HEK293 (cell line): ENCODE results near the gene TACC2.

ENCODE experiments used
- CTCF ChIA-PET: fragments of 350-600 bp; formaldehyde crosslinking; extraction: SDS; loops from one replicate; lab custom pipeline; 2021; ENCODE audit warnings: antibody characterized with exemption; lab: Yijun Ruan, JAX
- POLR2A ChIA-PET: fragments of 300-600 bp; formaldehyde crosslinking; extraction: SDS; loops from one replicate; lab custom pipeline; 2020; ENCODE audit warnings: antibody characterized with exemption, inconsistent platforms; lab: Yijun Ruan, JAX
- H3K27ac ChIP-seq: fragments of 200-500 bp; sonication (Bioruptor generic); 2 replicates; pipeline ENCODE4 v1.5.1; 2014; ENCODE audit warnings: low read depth, low read length, control low read depth, inconsistent platforms; ENCODE audit errors: extremely low read depth
- H3K36me3 ChIP-seq, 2 experiments: fragments of 200-500 bp in 1 of 2; sonication (Bioruptor generic) in 1 of 2; 1 replicate in 1 of 2; 2 replicates in 1 of 2; pipeline ENCODE4 v1.5.1; 2014 to 2017; ENCODE audit warnings: inconsistent platforms in 2 of 2, low read length in 2 of 2; ENCODE audit not compliant: control insufficient read depth in 2 of 2, insufficient read depth in 1 of 2
- H3K4me1 ChIP-seq: fragments of 200-500 bp; sonication (Bioruptor generic); 2 replicates; pipeline ENCODE4 v1.5.1; 2014; ENCODE audit warnings: mild to moderate bottlenecking, low read length, inconsistent platforms; ENCODE audit not compliant: control insufficient read depth, insufficient read depth
- H3K4me3 ChIP-seq: 2 replicates; pipeline ENCODE4 v1.5.1; 2011; ENCODE audit warnings: low read depth, mild to moderate bottlenecking, control low read depth, low read length, moderate library complexity
- H3K9me3 ChIP-seq: fragments of 200-500 bp; sonication (Bioruptor generic); 2 replicates; pipeline ENCODE4 v1.5.1; 2014; ENCODE audit warnings: low read depth, low read length, inconsistent platforms; ENCODE audit not compliant: control insufficient read depth, insufficient read depth
- AEBP2 ChIP-seq: fragments of 450-650 bp; formaldehyde crosslinking; IDR thresholded peaks from 2 replicates; pipeline ENCODE4 v1.5.1; 2016; ENCODE audit warnings: missing biosample characterization, missing genetic modification characterization, borderline replicate concordance
- ATF2 ChIP-seq: fragments of 450-650 bp; formaldehyde crosslinking; IDR thresholded peaks from 2 replicates; pipeline ENCODE4 v1.5.1; 2016; ENCODE audit warnings: missing biosample characterization, missing genetic modification characterization, low read depth
- ELK4 ChIP-seq: IDR thresholded peaks from 2 replicates; pipeline ENCODE4 v1.6.1; 2011; ENCODE audit warnings: mild to moderate bottlenecking, low read depth, low read length, borderline replicate concordance
- KLF8 ChIP-seq: fragments of 450-650 bp; formaldehyde crosslinking; IDR thresholded peaks from 2 replicates; pipeline ENCODE4 v1.5.1; 2016; ENCODE audit warnings: missing biosample characterization, missing genetic modification characterization
- MEIS1 ChIP-seq: sonication (generic); formaldehyde crosslinking; IDR thresholded peaks from 2 replicates; pipeline ENCODE4 v1.8.1; 2022; ENCODE audit warnings: missing genetic modification reagents, mild to moderate bottlenecking, borderline replicate concordance
- PRDM1 ChIP-seq: fragments of 450-650 bp; formaldehyde crosslinking; IDR thresholded peaks from 2 replicates; pipeline ENCODE4; 2016; ENCODE audit warnings: missing biosample characterization, missing genetic modification characterization
- ZBTB17 ChIP-seq: fragments of 450-650 bp; formaldehyde crosslinking; IDR thresholded peaks from 2 replicates; pipeline ENCODE4 v1.5.1; 2016; ENCODE audit warnings: missing biosample characterization, missing genetic modification characterization
- ZBTB48 ChIP-seq: fragments of 450-650 bp; formaldehyde crosslinking; IDR thresholded peaks from 2 replicates; pipeline ENCODE4 v1.5.1; 2016; ENCODE audit warnings: missing biosample characterization, missing genetic modification characterization
- ZFHX2 ChIP-seq: fragments of 450-650 bp; formaldehyde crosslinking; conservative IDR thresholded peaks from 2 replicates; pipeline ENCODE4 v1.5.1; 2016; ENCODE audit warnings: missing biosample characterization, missing genetic modification characterization
- ZIC2 ChIP-seq: fragments of 450-650 bp; formaldehyde crosslinking; IDR thresholded peaks from 2 replicates; pipeline ENCODE4 v1.5.1; 2016; ENCODE audit warnings: missing biosample characterization, missing genetic modification characterization
- ZNF114 ChIP-seq: fragments of 450-650 bp; formaldehyde crosslinking; IDR thresholded peaks from 2 replicates; pipeline ENCODE4 v1.5.0; 2017; ENCODE audit warnings: missing biosample characterization, missing genetic modification characterization
- ZNF132 ChIP-seq: fragments of 450-650 bp; formaldehyde crosslinking; IDR thresholded peaks from 2 replicates; pipeline ENCODE4 v1.5.1; 2017; ENCODE audit warnings: missing biosample characterization, missing genetic modification characterization, borderline replicate concordance
- ZNF174 ChIP-seq: fragments of 450-650 bp; formaldehyde crosslinking; IDR thresholded peaks from 2 replicates; pipeline ENCODE4 v1.5.0; 2017; ENCODE audit warnings: missing biosample characterization, mild to moderate bottlenecking, missing genetic modification characterization
- ZNF184 ChIP-seq: fragments of 450-650 bp; IDR thresholded peaks from 2 replicates; pipeline ENCODE4 v1.5.1; 2018; ENCODE audit warnings: missing biosample characterization, mild to moderate bottlenecking, missing genetic modification characterization
- ZNF324 ChIP-seq: fragments of 450-650 bp; formaldehyde crosslinking; IDR thresholded peaks from 2 replicates; pipeline ENCODE4 v1.5.1; 2016; ENCODE audit warnings: missing biosample characterization, missing genetic modification characterization
- ZNF404 ChIP-seq: fragments of 450-650 bp; formaldehyde crosslinking; IDR thresholded peaks from 2 replicates; pipeline ENCODE4 v1.5.1; 2017; ENCODE audit warnings: missing biosample characterization, missing genetic modification characterization
- ZNF433 ChIP-seq: fragments of 450-650 bp; formaldehyde crosslinking; IDR thresholded peaks from 2 replicates; pipeline ENCODE4 v1.5.1; 2016; ENCODE audit warnings: missing biosample characterization, missing genetic modification characterization, low read depth
- ZNF518A ChIP-seq: fragments of 450-650 bp; formaldehyde crosslinking; conservative IDR thresholded peaks from 2 replicates; pipeline ENCODE4 v1.5.1; 2016; ENCODE audit warnings: low read depth, missing biosample characterization, missing genetic modification characterization
- ZNF555 ChIP-seq: fragments of 450-650 bp; formaldehyde crosslinking; conservative IDR thresholded peaks from 2 replicates; pipeline ENCODE4 v1.5.1; 2017; ENCODE audit warnings: missing biosample characterization, mild to moderate bottlenecking, missing genetic modification characterization, inconsistent platforms
- ZNF580 ChIP-seq: fragments of 450-650 bp; formaldehyde crosslinking; IDR thresholded peaks from 2 replicates; pipeline ENCODE4 v1.5.1; 2016; ENCODE audit warnings: missing biosample characterization, missing genetic modification characterization
- ZNF639 ChIP-seq: fragments of 450-650 bp; formaldehyde crosslinking; IDR thresholded peaks from 2 replicates; pipeline ENCODE4 v1.5.1; 2016; ENCODE audit warnings: missing biosample characterization, missing genetic modification characterization
- ZNF664 ChIP-seq: fragments of 450-650 bp; formaldehyde crosslinking; IDR thresholded peaks from 2 replicates; pipeline ENCODE4 v1.5.1; 2016; ENCODE audit warnings: missing biosample characterization, missing genetic modification characterization
- ZNF768 ChIP-seq: fragments of 450-650 bp; formaldehyde crosslinking; IDR thresholded peaks from 2 replicates; pipeline ENCODE4 v1.5.1; 2018; ENCODE audit warnings: missing biosample characterization, mild to moderate bottlenecking, missing genetic modification characterization

The TACC2 gene

GRCh38 chr10:122282253-122282671, 293.3 kb downstream of the TACC2 start:
- Histone ChIP-seq H3K4me1 (no peaks in the 10 kb centered on the region), H3K36me3 (no peaks in the 10 kb centered on the region), H3K4me3 (no peak overlapping the region), H3K9me3 (no peaks in the 10 kb centered on the region), H3K27ac (no peak overlapping the region)
- TF ChIP-seq ZNF404 (tag by site-specific recombination) (no peak), ZBTB17 (tag by site-specific recombination) (no peak), ELK4 (no peak), ATF2 (tag by site-specific recombination) (no peak), ZNF555 (no peak), ZNF518A (tag by site-specific recombination) (no peak), ZNF433 (tag by site-specific recombination) (no peak)
- ChIA-PET POLR2A (no interaction called here), CTCF (interaction anchor here (1.0 to 3.3 kb wide), 3 partner anchors 14 to 283 kb away, joined by 4 to 19 read pairs (median 5); no protein-coding TSS in a partner anchor)

- CTCF ChIA-PET: interaction anchor here (0.9 to 4.2 kb wide), 5 partner anchors 15 to 283 kb away, joined by 4 to 26 read pairs (median 4); no protein-coding TSS in a partner anchor
- TF ChIP-seq ZNF580 (tag by site-specific recombination) (no peak), ZNF114 (tag by site-specific recombination) (no peak), PRDM1 (tag by site-specific recombination) (no peak), ZNF132 (tag by site-specific recombination) (no peak), ZNF664 (tag by site-specific recombination) (no peak), ZBTB48 (no peak), ZNF768 (no peak), ZNF184 (tag by site-specific recombination) (no peak), ATF2 (tag by site-specific recombination) (no peak), ZFHX2 (tag by site-specific recombination) (no peak), MEIS1 (CRISPR knock-in tag) (no peak), ZNF324 (tag by site-specific recombination) (no peak), ZNF174 (tag by site-specific recombination) (no peak), ZIC2 (tag by site-specific recombination) (no peak), KLF8 (tag by site-specific recombination) (no peak), ZNF639 (no peak), AEBP2 (tag by site-specific recombination) (no peak)
- POLR2A ChIA-PET: no interaction called here
- Histone ChIP-seq H3K4me3 (no peak overlapping the region), H3K36me3 (no peaks in the 10 kb centered on the region), H3K4me1 (no peaks in the 10 kb centered on the region), H3K9me3 (no peaks in the 10 kb centered on the region), H3K27ac (no peak overlapping the region)
These were observed 293.9 kb downstream of the TACC2 start for GRCh38 chr10:122282909-122283308.
